Left lung (tissue), 10 donors: ENCODE data around the gene ZNF169. TPM values are rescaled to one million over a fixed set of nuclear protein-coding genes. Genes with fewer than 3 reads are reported as not detected.
"Not testable (repeated sequence)": the region's sequence is repeated elsewhere in the genome, so short reads cannot be mapped to it uniquely, and the experiment has no call there.

Experiments used
- ATAC-seq: fragments of 200-7000 bp; cut with Tn5 transposase; one replicate; pipeline ENCODE4 v1.9.1; 2020; ENCODE audit warnings: moderate library complexity
- DNase-seq, 4 donors: peaks; one replicate each; pipeline ENCODE4 v3.0.0-alpha.2; 2013 to 2020
- H3K27ac ChIP-seq, 2 donors: fragments of 200-600 bp; sonication (generic) in 1 of 2; one replicate each; pipeline versions ENCODE4 v1.5.0 to v1.8.0; 2020 to 2021
- H3K27me3 ChIP-seq, 2 donors: fragments of 200-600 bp; sonication (generic) in 1 of 2; one replicate each; pipeline versions ENCODE4 v1.5.0 to v1.8.0; 2020 to 2021
- H3K36me3 ChIP-seq, 2 donors: fragments of 200-600 bp; sonication (generic) in 1 of 2; one replicate each; pipeline versions ENCODE4 v1.5.0 to v1.8.0; 2020 to 2021
- H3K4me1 ChIP-seq, 2 donors: fragments of 200-600 bp; one replicate each; pipeline ENCODE4 v1.8.0; 2021
- H3K4me3 ChIP-seq, 2 donors: fragments of 200-600 bp; sonication (generic) in 1 of 2; one replicate each; pipeline versions ENCODE4 v1.5.0 to v1.8.0; 2020 to 2021; ENCODE audit warnings: mild to moderate bottlenecking in 1 of 2
- H3K9me3 ChIP-seq, 2 donors: fragments of 200-600 bp; sonication (generic) in 1 of 2; one replicate each; pipeline versions ENCODE4 v1.5.0 to v1.8.0; 2020 to 2021
- CTCF ChIP-seq, 2 donors: fragments of 200-600 bp; sonication (generic) in 1 of 2; IDR thresholded peaks; one replicate each; pipeline versions ENCODE4 v1.5.0 to v1.8.0; 2021; ENCODE audit warnings: antibody characterized with exemption in 2 of 2
- intact Hi-C, 2 donors: fragments of 100-400 bp; cut with DNase I; formaldehyde crosslinking; loops; one replicate each; pipeline versions ENCODE4 v1.11.2 to v1.14.2; 2022
- polyA plus RNA-seq, 6 donors: library from polyadenylated mRNA; unstranded; fragments of 120-200 nt; gene quantifications; one replicate each; pipeline ENCODE4 v1.2.1, GENCODE V29; 2013; ENCODE audit not compliant: insufficient read length in 6 of 6
- total RNA-seq, 2 donors: library from RNA; stranded (reverse); fragmentation: NEBNext Ultra II Directional; extraction: Animal tissue kit (Norgen Biotek cat#: 25700); gene quantifications; one replicate each; pipeline ENCODE4 v1.2.1, GENCODE V29; 2021
- donor health status: DM: no; HTN: yes; CAD: no.
- donor health status: DM: no; HTN: no; CAD: no.

Gene ZNF169
- total and polyA plus RNA-seq, 8 donors: 4.1 to 12.3 (median 10.2) TPM

- intact Hi-C loops: loop anchor here in 1 of 2 donors (5.0 kb wide), 1 partner anchor 150 kb away; no protein-coding TSS in a partner anchor
- Histone ChIP-seq H3K27ac (no peak overlapping the region), H3K4me1 (peaks cover 0 to 8% of the 10 kb centered on the region in 2 donors), H3K4me3 (no peak overlapping the region), H3K36me3 (no peaks in the 10 kb centered on the region), H3K9me3 (no peaks in the 10 kb centered on the region), H3K27me3 (peaks cover 0 to 5% of the 10 kb centered on the region in 2 donors)
- DNase-seq (no peak), ATAC-seq (no peak)
- TF ChIP-seq CTCF (IDR thresholded peaks at IDR 0.05): no peak
Measured at GRCh38 chr9:94212531-94212930, 46.6 kb upstream of the ZNF169 start.

DNA sequence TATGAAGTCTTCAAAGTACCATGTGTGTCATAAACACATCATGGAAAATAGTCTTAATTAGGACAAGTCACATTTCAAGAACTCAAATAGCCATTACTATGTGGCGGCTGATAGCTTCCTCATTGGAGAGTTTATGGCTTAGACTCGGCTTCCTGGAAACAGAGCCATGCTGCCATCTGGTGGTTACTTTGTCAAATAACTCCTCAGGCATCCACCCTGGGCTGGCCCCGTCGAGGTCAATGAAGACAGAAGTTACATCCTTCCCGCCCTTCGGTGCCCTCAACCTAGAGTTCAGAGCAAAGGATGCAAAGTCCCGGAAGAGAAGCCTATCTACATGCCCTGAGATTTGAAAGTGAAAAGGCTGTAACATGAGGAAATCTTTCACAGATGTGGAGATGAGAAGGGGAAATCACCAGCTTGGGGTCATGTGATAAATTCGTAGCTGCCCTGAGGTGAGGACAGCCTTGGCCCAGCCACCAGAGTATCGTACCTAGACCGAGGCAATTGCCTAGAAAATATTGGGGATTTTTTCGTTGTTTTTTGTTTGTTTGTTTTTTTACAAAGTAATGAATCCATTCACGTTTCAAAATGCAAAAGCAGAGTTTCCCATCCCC, 45.5 kb upstream of the ZNF169 start:
- H3K4me3 ChIP-seq: no peak overlapping the region

DNA sequence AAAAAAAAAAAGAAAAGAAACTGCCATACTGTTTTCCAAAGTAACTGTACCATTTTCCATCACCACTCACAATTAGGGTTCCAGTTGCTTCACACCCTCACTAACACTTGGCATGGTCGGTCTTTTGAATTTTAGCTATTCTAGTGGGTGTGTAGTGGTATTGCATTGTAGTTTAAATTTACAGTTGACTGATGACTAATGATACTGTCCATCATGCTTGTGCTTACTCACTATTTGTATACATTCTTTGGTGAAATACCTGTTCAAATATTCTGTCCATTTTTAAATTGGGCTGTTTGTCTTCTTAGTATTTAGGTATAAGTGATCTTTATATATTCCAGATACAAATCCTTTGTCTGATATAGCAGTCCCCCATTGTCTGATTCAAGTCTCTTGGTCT, 36.2 kb upstream of the ZNF169 start:
- DNase-seq: no peak
- Histone ChIP-seq H3K27me3 (no peaks in the 10 kb centered on the region), H3K36me3 (no peaks in the 10 kb centered on the region), H3K4me1 (no peaks in the 10 kb centered on the region), H3K9me3 (peaks cover 0 to 5% of the 10 kb centered on the region in 2 donors), H3K4me3 (no peak overlapping the region), H3K27ac (no peak overlapping the region)
- no peak for ATAC-seq
- intact Hi-C loops: no loop called here
- TF ChIP-seq CTCF (IDR thresholded peaks at IDR 0.05): no peak

More for the DNA sequence above, 45.5 kb upstream of the ZNF169 start:
- peak; percentile 71 to 91 for TF ChIP-seq CTCF (IDR thresholded peaks at IDR 0.05)
- Histone ChIP-seq H3K36me3 (no peaks in the 10 kb centered on the region), H3K27ac (no peak overlapping the region), H3K4me1 (peaks cover 0 to 8% of the 10 kb centered on the region in 2 donors), H3K27me3 (peaks cover 0 to 5% of the 10 kb centered on the region in 2 donors), H3K9me3 (no peaks in the 10 kb centered on the region)
- DNase-seq (peak; percentile 70 to 86 (median 77)), ATAC-seq (peak; percentile 99)
- intact Hi-C loops: loop anchor here in 1 of 2 donors (5.0 kb wide), 1 partner anchor 151 kb away; no protein-coding TSS in a partner anchor

GRCh38 chr9:94225413-94225812, 33.7 kb upstream of the ZNF169 start:
- H3K27me3 ChIP-seq, H3K27ac ChIP-seq, intact Hi-C loops, H3K4me1 ChIP-seq, H3K36me3 ChIP-seq, H3K4me3 ChIP-seq, ATAC-seq, DNase-seq: not testable (repeated sequence)
- H3K9me3 ChIP-seq: peaks cover 0 to 15% of the 10 kb centered on the region in 2 donors

GRCh38 chr9:94228616-94229015, 30.5 kb upstream of the ZNF169 start:
- ATAC-seq (no peak), DNase-seq (no peak)
- H3K27me3 ChIP-seq: no peaks in the 10 kb centered on the region
- TF ChIP-seq CTCF (IDR thresholded peaks at IDR 0.05): no peak
- H3K27ac ChIP-seq: no peak overlapping the region
- H3K9me3 ChIP-seq: peaks cover 0 to 15% of the 10 kb centered on the region in 2 donors
- intact Hi-C loops: no loop called here
- no peaks in the 10 kb centered on the region for H3K36me3 ChIP-seq
- H3K4me3 ChIP-seq: no peak overlapping the region
- H3K4me1 ChIP-seq: no peaks in the 10 kb centered on the region

DNA sequence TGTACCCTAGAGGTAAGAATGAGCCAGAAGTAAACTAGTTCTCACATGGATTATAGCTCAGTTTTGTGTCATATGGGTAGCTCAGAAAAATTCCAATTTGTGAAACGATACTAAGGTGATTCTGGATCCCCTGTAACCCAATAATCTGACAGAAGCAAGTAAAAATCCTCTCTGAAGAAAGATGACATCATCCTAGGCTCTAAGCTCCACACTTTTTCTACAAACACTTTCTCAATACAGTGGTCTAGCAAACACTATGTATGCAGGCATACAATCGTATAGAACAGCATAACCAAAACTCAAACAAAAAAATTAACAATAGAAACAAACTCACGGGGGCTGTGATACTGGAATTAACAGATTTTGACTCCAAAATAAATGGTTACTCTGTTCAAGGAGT, 26.7 kb upstream of the ZNF169 start:
- ATAC-seq (no peak), DNase-seq (no peak)
- intact Hi-C loops: no loop called here
- H3K9me3 ChIP-seq: peaks cover 0 to 10% of the 10 kb centered on the region in 2 donors
- H3K27me3 ChIP-seq: no peaks in the 10 kb centered on the region
- H3K4me3 ChIP-seq: no peak overlapping the region
- no peak for TF ChIP-seq CTCF (IDR thresholded peaks at IDR 0.05)
- H3K36me3 ChIP-seq: no peaks in the 10 kb centered on the region
- no peak overlapping the region for H3K27ac ChIP-seq
- H3K4me1 ChIP-seq: no peaks in the 10 kb centered on the region

- H3K27ac ChIP-seq, H3K4me3 ChIP-seq, H3K36me3 ChIP-seq, H3K9me3 ChIP-seq, DNase-seq, H3K27me3 ChIP-seq, H3K4me1 ChIP-seq, intact Hi-C loops, ATAC-seq: not testable (repeated sequence)
Measured at GRCh38 chr9:94241098-94241497, 18.0 kb upstream of the ZNF169 start.
